ENCODE results near the gene REELD1. TPM values are rescaled to one million over a fixed set of nuclear protein-coding genes. Genes with fewer than 3 reads are reported as not detected.

Gene REELD1
- total and polyA plus RNA-seq, 2 donors (not counting 3 experiments of a cell fraction or from before 2014, with no cell fraction given): not detected

DNA sequence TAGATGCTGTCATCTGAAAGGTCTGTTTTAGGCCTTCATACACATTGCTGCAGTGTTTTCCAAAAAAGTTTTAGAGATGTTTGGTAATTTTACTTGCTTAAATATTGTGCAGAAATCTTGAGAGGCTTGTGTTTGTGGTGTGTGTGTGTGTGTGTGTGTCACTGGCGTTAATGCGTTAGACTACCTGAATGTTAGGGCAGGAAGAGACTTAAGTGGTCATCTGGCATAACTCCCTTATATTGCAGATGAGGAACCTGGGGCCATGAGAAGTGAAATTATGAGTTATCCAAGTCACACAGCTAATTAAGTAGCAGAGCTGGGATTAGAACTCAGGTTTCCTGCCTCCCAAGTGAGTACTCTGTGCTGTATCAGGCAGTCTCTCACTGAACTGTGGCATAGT lies 37.4 kb upstream of the REELD1 start:
- Histone ChIP-seq H4K20me1 (replicated peaks; ENCODE audit: control insufficient read depth, extremely low read depth, insufficient read depth, low read length) (no peaks in the 10 kb centered on the region), H3K27ac (ENCODE audit: insufficient read depth, low read depth, low read length) (no peak overlapping the region), H3K36me3 (ENCODE audit: control insufficient read depth in 2 of 2, extremely low read depth in 1 of 2, insufficient read depth in 2 of 2, low read length in 2 of 2) (peaks cover 0 to 4% of the 10 kb centered on the region in 2 experiments), H3K4me3 (replicated peaks in 1 of 3; ENCODE audit: insufficient read depth in 1 of 3, low read depth in 1 of 3, low read length in 3 of 3) (peak overlapping the region in 1 of 3 experiments; percentile 80), H3K4me2 (ENCODE audit: insufficient read depth, low read length) (peak overlapping the region; percentile 83), H3K9me3 (replicated peaks; ENCODE audit: control insufficient read depth, insufficient read depth, low read length) (no peaks in the 10 kb centered on the region), H3K27me3 (ENCODE audit: control insufficient read depth in 2 of 2, insufficient read depth in 2 of 2, low read length in 2 of 2) (no peaks in the 10 kb centered on the region), H2AFZ (ENCODE audit: low read depth, low read length) (no peak overlapping the region), H3K79me2 (ENCODE audit: control insufficient read depth, insufficient read depth, low read length) (peaks cover 55% of the 10 kb centered on the region), H3K9me1 (replicated peaks; ENCODE audit: control insufficient read depth, extremely low read depth, insufficient read depth, low read length) (no peaks in the 10 kb centered on the region), H3K4me1 (ENCODE audit: control insufficient read depth, extremely low read depth, insufficient read depth, low read length) (peaks cover 10% of the 10 kb centered on the region), H3K9ac (replicated peaks; ENCODE audit: extremely low read depth, insufficient read depth, low read length) (peak overlapping the region; percentile 85)
- dilution Hi-C loops (cut with MboI; ENCODE audit: extremely low pct_ligation_motif_present, low sequenced_read_pairs): no loop called here
- POLR2A ChIA-PET: no interaction called here
- no peak for DNase-seq (ENCODE audit: low read depth, low spot score)
- no peak for TF ChIP-seq POLR2AphosphoS5 (IDR thresholded peaks at IDR 0.05; ENCODE audit: insufficient read depth, low read depth, low read length)
- TF ChIP-seq POLR2A (IDR thresholded peaks at IDR 0.05; ENCODE audit: low read depth, low read length): no peak
- no peak for TF ChIP-seq EZH2 (IDR thresholded peaks at IDR 0.05; ENCODE audit: borderline replicate concordance, low read depth, low read length, severe bottlenecking)
- no peak for TF ChIP-seq GATA2 (IDR thresholded peaks at IDR 0.05; ENCODE audit: insufficient read depth, insufficient read length, low read depth, low read length)
- TF ChIP-seq, protein P1, sequence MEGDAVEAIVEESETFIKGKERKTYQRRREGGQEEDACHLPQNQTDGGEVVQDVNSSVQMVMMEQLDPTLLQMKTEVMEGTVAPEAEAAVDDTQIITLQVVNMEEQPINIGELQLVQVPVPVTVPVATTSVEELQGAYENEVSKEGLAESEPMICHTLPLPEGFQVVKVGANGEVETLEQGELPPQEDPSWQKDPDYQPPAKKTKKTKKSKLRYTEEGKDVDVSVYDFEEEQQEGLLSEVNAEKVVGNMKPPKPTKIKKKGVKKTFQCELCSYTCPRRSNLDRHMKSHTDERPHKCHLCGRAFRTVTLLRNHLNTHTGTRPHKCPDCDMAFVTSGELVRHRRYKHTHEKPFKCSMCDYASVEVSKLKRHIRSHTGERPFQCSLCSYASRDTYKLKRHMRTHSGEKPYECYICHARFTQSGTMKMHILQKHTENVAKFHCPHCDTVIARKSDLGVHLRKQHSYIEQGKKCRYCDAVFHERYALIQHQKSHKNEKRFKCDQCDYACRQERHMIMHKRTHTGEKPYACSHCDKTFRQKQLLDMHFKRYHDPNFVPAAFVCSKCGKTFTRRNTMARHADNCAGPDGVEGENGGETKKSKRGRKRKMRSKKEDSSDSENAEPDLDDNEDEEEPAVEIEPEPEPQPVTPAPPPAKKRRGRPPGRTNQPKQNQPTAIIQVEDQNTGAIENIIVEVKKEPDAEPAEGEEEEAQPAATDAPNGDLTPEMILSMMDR (IDR thresholded peaks at IDR 0.05; ENCODE audit: extremely low read depth in 1 of 2, insufficient read depth in 1 of 2, low read depth in 1 of 2, low read length in 2 of 2): no peak
- TF ChIP-seq, protein P2, sequence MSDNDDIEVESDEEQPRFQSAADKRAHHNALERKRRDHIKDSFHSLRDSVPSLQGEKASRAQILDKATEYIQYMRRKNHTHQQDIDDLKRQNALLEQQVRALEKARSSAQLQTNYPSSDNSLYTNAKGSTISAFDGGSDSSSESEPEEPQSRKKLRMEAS (IDR thresholded peaks at IDR 0.05; ENCODE audit: insufficient read depth, insufficient read length): no peak
- no peak for TF ChIP-seq MYC (IDR thresholded peaks at IDR 0.05; ENCODE audit: low read depth, low read length)
- TF ChIP-seq FOS (IDR thresholded peaks at IDR 0.05; ENCODE audit: borderline replicate concordance, insufficient read depth, low read length): no peak
- TF ChIP-seq JUN (IDR thresholded peaks at IDR 0.05; ENCODE audit: borderline replicate concordance, insufficient read depth, insufficient read length, low read depth): no peak
- FAIRE-seq: no peak
- intact Hi-C loops (cut with micrococcal nuclease): loop anchor here (5.0 to 10.0 kb wide), 3 partner anchors 155 to 552 kb away; no protein-coding TSS in a partner anchor
- CTCF ChIA-PET: no interaction called here
- no TSS peak for BruUV-seq (replicated peaks)

Measured in endothelial cell of umbilical vein (primary cell).